ENCODE measurements around the gene CLIP4. TPM values are rescaled to one million over a fixed set of nuclear protein-coding genes. Genes with fewer than 3 reads are reported as not detected.

CLIP4 gene, protein sequence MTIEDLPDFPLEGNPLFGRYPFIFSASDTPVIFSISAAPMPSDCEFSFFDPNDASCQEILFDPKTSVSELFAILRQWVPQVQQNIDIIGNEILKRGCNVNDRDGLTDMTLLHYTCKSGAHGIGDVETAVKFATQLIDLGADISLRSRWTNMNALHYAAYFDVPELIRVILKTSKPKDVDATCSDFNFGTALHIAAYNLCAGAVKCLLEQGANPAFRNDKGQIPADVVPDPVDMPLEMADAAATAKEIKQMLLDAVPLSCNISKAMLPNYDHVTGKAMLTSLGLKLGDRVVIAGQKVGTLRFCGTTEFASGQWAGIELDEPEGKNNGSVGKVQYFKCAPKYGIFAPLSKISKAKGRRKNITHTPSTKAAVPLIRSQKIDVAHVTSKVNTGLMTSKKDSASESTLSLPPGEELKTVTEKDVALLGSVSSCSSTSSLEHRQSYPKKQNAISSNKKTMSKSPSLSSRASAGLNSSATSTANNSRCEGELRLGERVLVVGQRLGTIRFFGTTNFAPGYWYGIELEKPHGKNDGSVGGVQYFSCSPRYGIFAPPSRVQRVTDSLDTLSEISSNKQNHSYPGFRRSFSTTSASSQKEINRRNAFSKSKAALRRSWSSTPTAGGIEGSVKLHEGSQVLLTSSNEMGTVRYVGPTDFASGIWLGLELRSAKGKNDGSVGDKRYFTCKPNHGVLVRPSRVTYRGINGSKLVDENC
- 0.79 and 1.2 TPM in 2 replicates for total RNA-seq (2022)
- percentile 33 among the genes with signal in this experiment for Bru-seq, nascent RNA
- BruChase-seq, experiment 1, labeled RNA remaining after a 2-hour chase, result percentile 42 among the genes with signal in this experiment
- percentile 31 among the genes with signal in this experiment for BruChase-seq, experiment 2, labeled RNA remaining after a 6-hour chase
- long read RNA-seq, partial matches to known transcripts, result 0 of 1 reads
- long read RNA-seq, other reads (novel, unspliced or antisense), result 1 of 1 reads

- peaks cover 8% of the 10 kb centered on the region for H3K9me3 Mint-ChIP-seq (ENCODE audit: unreplicated experiment)
- CTCF ChIA-PET, result no interaction called here
- H3K4me3 Mint-ChIP-seq (ENCODE audit: unreplicated experiment), result no peak within 1 kb of the TSS
- DNase-seq, result no peak
- H3K36me3 Mint-ChIP-seq (ENCODE audit: insufficient read depth, unreplicated experiment), result no peaks in the 10 kb centered on the region
- H3K27ac Mint-ChIP-seq (ENCODE audit: unreplicated experiment), result peak within 1 kb of the TSS; percentile 45
- Histone ChIP-seq H3K9me3 (no peaks in the 10 kb centered on the region; the same call in 1 of the 2 replicates), H3K36me3 (ENCODE audit: control insufficient read depth, insufficient read depth, low read length) (no peaks in the 10 kb centered on the region), H3K4me1 (peaks cover 8% of the 10 kb centered on the region), H3K4me3 (ENCODE audit: low read depth, low read length) (no peak within 1 kb of the TSS), H3K27me3 (replicated peaks; ENCODE audit: control insufficient read depth, insufficient read depth, low read length) (no peaks in the 10 kb centered on the region)
- TF ChIP-seq, protein P1, sequence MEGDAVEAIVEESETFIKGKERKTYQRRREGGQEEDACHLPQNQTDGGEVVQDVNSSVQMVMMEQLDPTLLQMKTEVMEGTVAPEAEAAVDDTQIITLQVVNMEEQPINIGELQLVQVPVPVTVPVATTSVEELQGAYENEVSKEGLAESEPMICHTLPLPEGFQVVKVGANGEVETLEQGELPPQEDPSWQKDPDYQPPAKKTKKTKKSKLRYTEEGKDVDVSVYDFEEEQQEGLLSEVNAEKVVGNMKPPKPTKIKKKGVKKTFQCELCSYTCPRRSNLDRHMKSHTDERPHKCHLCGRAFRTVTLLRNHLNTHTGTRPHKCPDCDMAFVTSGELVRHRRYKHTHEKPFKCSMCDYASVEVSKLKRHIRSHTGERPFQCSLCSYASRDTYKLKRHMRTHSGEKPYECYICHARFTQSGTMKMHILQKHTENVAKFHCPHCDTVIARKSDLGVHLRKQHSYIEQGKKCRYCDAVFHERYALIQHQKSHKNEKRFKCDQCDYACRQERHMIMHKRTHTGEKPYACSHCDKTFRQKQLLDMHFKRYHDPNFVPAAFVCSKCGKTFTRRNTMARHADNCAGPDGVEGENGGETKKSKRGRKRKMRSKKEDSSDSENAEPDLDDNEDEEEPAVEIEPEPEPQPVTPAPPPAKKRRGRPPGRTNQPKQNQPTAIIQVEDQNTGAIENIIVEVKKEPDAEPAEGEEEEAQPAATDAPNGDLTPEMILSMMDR (IDR thresholded peaks at IDR 0.05; ENCODE audit: insufficient read depth in 1 of 2, low read depth in 1 of 2, low read length in 1 of 2, severe bottlenecking in 1 of 2, unreplicated experiment in 1 of 2), result no peak
- POLR2A ChIA-PET, result no interaction called here
- BruUV-seq (replicated peaks), result no TSS peak
- H3K27me3 Mint-ChIP-seq (ENCODE audit: insufficient read depth, unreplicated experiment), result no peaks in the 10 kb centered on the region
- intact Hi-C loops (cut with micrococcal nuclease; ENCODE audit: unreplicated experiment), result no loop called here
- H3K4me1 Mint-ChIP-seq (ENCODE audit: low read depth, unreplicated experiment), result peaks cover 10% of the 10 kb centered on the region
Measured at GRCh38 chr2:29114946-29115609, at the start of gene CLIP4. TSS of gene CLIP4 (plus strand) at chr2:29115415. CDS start at chr2:29121389, 5,974 bp downstream.

DNA sequence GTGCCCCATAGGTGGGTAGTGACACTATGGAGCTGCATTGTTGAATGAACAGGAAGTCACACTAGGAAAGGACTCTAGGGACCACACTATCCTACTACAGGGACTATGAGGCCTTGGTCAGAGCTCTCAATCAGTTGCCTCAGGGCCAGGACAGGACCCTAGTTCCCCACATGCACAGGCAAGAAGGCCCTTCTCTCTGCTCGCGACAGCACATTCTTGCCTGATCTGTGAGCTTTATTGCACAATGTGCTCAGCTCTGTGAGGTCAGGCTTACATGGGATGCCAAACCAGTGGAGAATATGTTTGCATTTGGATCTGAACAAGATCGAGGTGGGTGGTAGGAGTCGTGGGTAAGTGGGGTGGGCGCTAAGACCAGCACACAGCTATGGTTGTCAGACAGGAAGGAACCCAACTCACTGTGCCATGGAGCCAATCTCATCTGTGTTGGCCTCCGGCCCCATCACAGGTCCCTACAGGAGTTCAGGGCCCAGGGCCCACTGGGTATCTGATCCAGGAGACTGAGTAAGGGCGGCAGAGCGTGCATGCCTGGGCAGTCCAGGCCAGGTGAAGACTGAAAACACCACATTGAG lies 48.8 kb upstream of the CLIP4 start:
- Mint-ChIP-seq H3K4me3 (ENCODE audit: unreplicated experiment) (no peak overlapping the region), H3K27me3 (ENCODE audit: insufficient read depth, unreplicated experiment) (no peaks in the 10 kb centered on the region), H3K9me3 (ENCODE audit: unreplicated experiment) (no peaks in the 10 kb centered on the region), H3K4me1 (ENCODE audit: low read depth, unreplicated experiment) (peaks cover 12% of the 10 kb centered on the region), H3K36me3 (ENCODE audit: insufficient read depth, unreplicated experiment) (no peaks in the 10 kb centered on the region), H3K27ac (ENCODE audit: unreplicated experiment) (no peak overlapping the region)
- TF ChIP-seq, protein P1 (IDR thresholded peaks at IDR 0.05; ENCODE audit: insufficient read depth in 1 of 2, low read depth in 1 of 2, low read length in 1 of 2, severe bottlenecking in 1 of 2, unreplicated experiment in 1 of 2), result no peak
- ChIA-PET CTCF (no interaction called here), POLR2A (no interaction called here)
- H3K27me3 ChIP-seq (replicated peaks; ENCODE audit: control insufficient read depth, insufficient read depth, low read length), result no peaks in the 10 kb centered on the region
- intact Hi-C loops (cut with micrococcal nuclease; ENCODE audit: unreplicated experiment), result no loop called here
- peaks cover 12% of the 10 kb centered on the region for H3K4me1 ChIP-seq
- no peak for DNase-seq
- no peak overlapping the region for H3K4me3 ChIP-seq (ENCODE audit: low read depth, low read length)
- no peaks in the 10 kb centered on the region for H3K36me3 ChIP-seq (ENCODE audit: control insufficient read depth, insufficient read depth, low read length)
- BruUV-seq (replicated peaks), result no TSS peak
- no peaks in the 10 kb centered on the region for H3K9me3 ChIP-seq

Data from Caco-2 (cell line).